H7 (cell line): ENCODE results near the gene DMD. TPM values are rescaled to one million over a fixed set of nuclear protein-coding genes. Genes with fewer than 3 reads are reported as not detected.

ENCODE experiments used
- DNase-seq: peaks from one replicate; pipeline ENCODE4 v3.0.0; 2012
- H3K27me3 ChIP-seq: 2 replicates; pipeline ENCODE4 v1.6.0; 2011; ENCODE audit warnings: mild to moderate bottlenecking, low read length; ENCODE audit not compliant: control insufficient read depth, insufficient read depth
- H3K36me3 ChIP-seq: replicated peaks from 2 replicates; pipeline ENCODE4 v1.5.1; 2011; ENCODE audit warnings: low read length; ENCODE audit not compliant: control insufficient read depth, insufficient read depth
- H3K4me3 ChIP-seq: 2 replicates; pipeline ENCODE4 v1.5.1; 2011; ENCODE audit warnings: low read depth, mild to moderate bottlenecking, control low read depth, low read length, moderate library complexity; ENCODE audit not compliant: insufficient read depth
- total RNA-seq: library from RNA; depleted of rRNA; stranded (reverse); fragments of >200 nt; shearing (Covaris generic); gene quantifications from 2 replicates; pipeline ENCODE4 v1.2.3, GENCODE V29; 2014

DMD gene
- total RNA-seq, 1 experiment from 2014 or later = 17.1 TPM

GRCh38 chrX:31445542-31445941 lies 1765.8 kb downstream of the DMD start:
- no peak for DNase-seq
- Histone ChIP-seq H3K36me3 (no peaks in the 10 kb centered on the region), H3K27me3 (no peaks in the 10 kb centered on the region), H3K4me3 (no peak overlapping the region)

- no peaks in the 10 kb centered on the region for H3K36me3 ChIP-seq
- no peaks in the 10 kb centered on the region for H3K27me3 ChIP-seq
- no peak for DNase-seq
- H3K4me3 ChIP-seq = no peak overlapping the region
These were observed 1767.7 kb downstream of the DMD start for GRCh38 chrX:31443654-31444053.

- Histone ChIP-seq H3K36me3 (no peaks in the 10 kb centered on the region), H3K27me3 (no peaks in the 10 kb centered on the region), H3K4me3 (no peak overlapping the region)
- DNase-seq = no peak
These were observed 1770.8 kb downstream of the DMD start for GRCh38 chrX:31440546-31440945.

GRCh38 chrX:31436424-31436823 lies 1774.9 kb downstream of the DMD start:
- no peaks in the 10 kb centered on the region for H3K36me3 ChIP-seq
- H3K4me3 ChIP-seq = no peak overlapping the region
- DNase-seq = no peak
- H3K27me3 ChIP-seq = no peaks in the 10 kb centered on the region

GRCh38 chrX:31435592-31435991 lies 1775.8 kb downstream of the DMD start:
- H3K36me3 ChIP-seq = no peaks in the 10 kb centered on the region
- no peaks in the 10 kb centered on the region for H3K27me3 ChIP-seq
- peak; percentile 64 for DNase-seq
- H3K4me3 ChIP-seq = no peak overlapping the region

- no peaks in the 10 kb centered on the region for H3K36me3 ChIP-seq
- DNase-seq = no peak
- H3K4me3 ChIP-seq = no peak overlapping the region
- H3K27me3 ChIP-seq = no peaks in the 10 kb centered on the region
These were observed 1777.5 kb downstream of the DMD start for GRCh38 chrX:31433856-31434255.

- DNase-seq = no peak
- no peak overlapping the region for H3K4me3 ChIP-seq
- H3K36me3 ChIP-seq = no peaks in the 10 kb centered on the region
- H3K27me3 ChIP-seq = no peaks in the 10 kb centered on the region
These were observed 1781.4 kb downstream of the DMD start for GRCh38 chrX:31429915-31430314.

- peak; percentile 43 for DNase-seq
- Histone ChIP-seq H3K36me3 (no peaks in the 10 kb centered on the region), H3K27me3 (no peaks in the 10 kb centered on the region), H3K4me3 (no peak overlapping the region)
These were observed 1787.7 kb downstream of the DMD start for GRCh38 chrX:31423609-31424189.

GRCh38 chrX:31421441-31421840 lies 1789.9 kb downstream of the DMD start:
- Histone ChIP-seq H3K4me3 (no peak overlapping the region), H3K36me3 (no peaks in the 10 kb centered on the region), H3K27me3 (no peaks in the 10 kb centered on the region)
- DNase-seq = no peak

- no peaks in the 10 kb centered on the region for H3K27me3 ChIP-seq
- no peak for DNase-seq
- H3K36me3 ChIP-seq = no peaks in the 10 kb centered on the region
- no peak overlapping the region for H3K4me3 ChIP-seq
These were observed 1790.6 kb downstream of the DMD start for GRCh38 chrX:31420711-31421151.

GRCh38 chrX:31420302-31420701 lies 1791.0 kb downstream of the DMD start:
- no peaks in the 10 kb centered on the region for H3K27me3 ChIP-seq
- no peaks in the 10 kb centered on the region for H3K36me3 ChIP-seq
- no peak for DNase-seq
- no peak overlapping the region for H3K4me3 ChIP-seq

GRCh38 chrX:31397119-31397518 lies 1814.2 kb downstream of the DMD start:
- no peak overlapping the region for H3K4me3 ChIP-seq
- no peaks in the 10 kb centered on the region for H3K36me3 ChIP-seq
- no peaks in the 10 kb centered on the region for H3K27me3 ChIP-seq
- no peak for DNase-seq

GRCh38 chrX:31392513-31392912 lies 1818.8 kb downstream of the DMD start:
- no peaks in the 10 kb centered on the region for H3K27me3 ChIP-seq
- no peaks in the 10 kb centered on the region for H3K36me3 ChIP-seq
- no peak for DNase-seq
- H3K4me3 ChIP-seq = no peak overlapping the region

- Histone ChIP-seq H3K4me3 (no peak overlapping the region), H3K27me3 (no peaks in the 10 kb centered on the region), H3K36me3 (no peaks in the 10 kb centered on the region)
- DNase-seq = no peak
These were observed 1822.4 kb downstream of the DMD start for GRCh38 chrX:31388946-31389345.

- no peak for DNase-seq
- Histone ChIP-seq H3K36me3 (no peaks in the 10 kb centered on the region), H3K27me3 (no peaks in the 10 kb centered on the region), H3K4me3 (no peak overlapping the region)
These were observed 1826.9 kb downstream of the DMD start for GRCh38 chrX:31384471-31384870.

- H3K4me3 ChIP-seq = no peak overlapping the region
- no peaks in the 10 kb centered on the region for H3K36me3 ChIP-seq
- no peaks in the 10 kb centered on the region for H3K27me3 ChIP-seq
- DNase-seq = no peak
These were observed 1827.4 kb downstream of the DMD start for GRCh38 chrX:31383991-31384390.
